Esophagus squamous epithelium (tissue), 5 donors: Measurements from ENCODE around the gene SUOX. TPM values are rescaled to one million over a fixed set of nuclear protein-coding genes. Genes with fewer than 3 reads are reported as not detected.
A peak's percentile ranks its signal among the peaks of the same experiment; 100 is the strongest.
"Not testable (repeated sequence)": the region's sequence is repeated elsewhere in the genome, so short reads cannot be mapped to it uniquely, and the experiment has no call there.

Source experiments
- DNase-seq: peaks from one replicate; lab custom pipeline; 2025; lab: John Stamatoyannopoulos, UW
- H3K27ac ChIP-seq, 4 donors: fragments of 200-600 bp; sonication (generic); one replicate each; pipeline ENCODE4 v1.5.1; 2016 to 2019; ENCODE audit warnings: mild to moderate bottlenecking in 1 of 4
- H3K27me3 ChIP-seq, 4 donors: fragments of 200-600 bp; sonication (generic); 1 replicate in 3 of 4; 2 replicates in 1 of 4; pipeline versions ENCODE4 v1.5.1 to v1.6.0; 2017 to 2021; ENCODE audit warnings: antibody characterized with exemption in 1 of 4
- H3K36me3 ChIP-seq, 3 donors: fragments of 200-600 bp; sonication (generic); one replicate each; pipeline ENCODE4 v1.5.1; 2016 to 2019
- H3K4me1 ChIP-seq, 3 donors: fragments of 200-600 bp; sonication (generic); one replicate each; pipeline ENCODE4 v1.5.1; 2017 to 2019
- H3K4me3 ChIP-seq, 4 donors: fragments of 200-600 bp; sonication (generic); 1 replicate in 3 of 4; 2 replicates in 1 of 4; pipeline ENCODE4 v1.5.1; 2016 to 2019; ENCODE audit warnings: mild to moderate bottlenecking in 2 of 4, moderate library complexity in 1 of 4
- H3K9me3 ChIP-seq, 3 donors: fragments of 200-600 bp; sonication (generic); one replicate each; pipeline ENCODE4 v1.5.1; 2016 to 2019
- POLR2A ChIP-seq, 4 donors: fragments of 450-650 bp; IDR thresholded peaks; one replicate each; pipeline ENCODE4 v1.6.1; 2017; ENCODE audit warnings: antibody characterized with exemption in 4 of 4, mild to moderate bottlenecking in 4 of 4, moderate library complexity in 3 of 4
- WGBS, 2 donors: methylation state at CpG; one replicate each; pipeline ENCODE4 v1.1.5; 2018; 5-methylcytosine and 5-hydroxymethylcytosine counted together
- intact Hi-C: fragments of 100-400 bp; cut with DNase I; formaldehyde crosslinking; loops from one replicate; pipeline ENCODE4 v1.15.0; 2022
- total RNA-seq, 4 donors: library from RNA; depleted of rRNA; stranded (reverse); fragments of >200 nt; gene quantifications; one replicate each; pipeline ENCODE4 v1.1.0, GENCODE V29; 2016
- TF ChIP-seq, protein P1 (sequence below), 6 experiments: fragments of 450-650 bp in 4 of 6; fragments of 200-600 bp in 2 of 6; sonication (generic) in 2 of 6; IDR thresholded peaks; one replicate each; pipeline ENCODE4 v1.5.1; 2016 to 2019; ENCODE audit warnings: antibody characterized with exemption in 6 of 6, mild to moderate bottlenecking in 4 of 6, moderate library complexity in 4 of 6
- donor health status: DM: yes; HTN: yes; CAD: no.

Gene SUOX
- total RNA-seq, 4 donors from 2014 or later, result 16.0 to 30.0 (median 18.5) TPM

- DNase-seq, result no peak
- intact Hi-C loops, result loop anchor here (5.0 kb wide), 1 partner anchor 46 kb away; no protein-coding TSS in a partner anchor
- TF ChIP-seq POLR2A (IDR thresholded peaks at IDR 0.05), result no peak
- TF ChIP-seq, protein P1, sequence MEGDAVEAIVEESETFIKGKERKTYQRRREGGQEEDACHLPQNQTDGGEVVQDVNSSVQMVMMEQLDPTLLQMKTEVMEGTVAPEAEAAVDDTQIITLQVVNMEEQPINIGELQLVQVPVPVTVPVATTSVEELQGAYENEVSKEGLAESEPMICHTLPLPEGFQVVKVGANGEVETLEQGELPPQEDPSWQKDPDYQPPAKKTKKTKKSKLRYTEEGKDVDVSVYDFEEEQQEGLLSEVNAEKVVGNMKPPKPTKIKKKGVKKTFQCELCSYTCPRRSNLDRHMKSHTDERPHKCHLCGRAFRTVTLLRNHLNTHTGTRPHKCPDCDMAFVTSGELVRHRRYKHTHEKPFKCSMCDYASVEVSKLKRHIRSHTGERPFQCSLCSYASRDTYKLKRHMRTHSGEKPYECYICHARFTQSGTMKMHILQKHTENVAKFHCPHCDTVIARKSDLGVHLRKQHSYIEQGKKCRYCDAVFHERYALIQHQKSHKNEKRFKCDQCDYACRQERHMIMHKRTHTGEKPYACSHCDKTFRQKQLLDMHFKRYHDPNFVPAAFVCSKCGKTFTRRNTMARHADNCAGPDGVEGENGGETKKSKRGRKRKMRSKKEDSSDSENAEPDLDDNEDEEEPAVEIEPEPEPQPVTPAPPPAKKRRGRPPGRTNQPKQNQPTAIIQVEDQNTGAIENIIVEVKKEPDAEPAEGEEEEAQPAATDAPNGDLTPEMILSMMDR (IDR thresholded peaks at IDR 0.05), result no peak
- H3K27me3 ChIP-seq, result no peaks in the 10 kb centered on the region
- peaks cover under 1 to 49% (median 5%) of the 10 kb centered on the region in 3 donors for H3K36me3 ChIP-seq
- no peak overlapping the region for H3K27ac ChIP-seq
- peaks cover 4 to 16% (median 13%) of the 10 kb centered on the region in 3 donors for H3K4me1 ChIP-seq
- 46 to 73% methylated on average over 2 of the region's 2 CpGs for WGBS, 2 donors
- H3K4me3 ChIP-seq, result no peak overlapping the region
- H3K9me3 ChIP-seq, result no peaks in the 10 kb centered on the region
Measured at GRCh38 chr12:56038022-56038655, 41.1 kb downstream of the SUOX start.

- no peak overlapping the region for H3K4me3 ChIP-seq
- no peak for DNase-seq
- no peaks in the 10 kb centered on the region for H3K27me3 ChIP-seq
- WGBS, 2 donors, result 100% methylated on average over 1 of the region's 1 CpG
- intact Hi-C loops, result loop anchor here (10.0 kb wide), 1 partner anchor 65 kb away; the partner anchor contains the start of gene PA2G4
- TF ChIP-seq, protein P1 (IDR thresholded peaks at IDR 0.05), result no peak
- TF ChIP-seq POLR2A (IDR thresholded peaks at IDR 0.05), result no peak
- no peaks in the 10 kb centered on the region for H3K9me3 ChIP-seq
- H3K27ac ChIP-seq, result no peak overlapping the region
- H3K4me1 ChIP-seq, result peaks cover 9 to 24% (median 18%) of the 10 kb centered on the region in 3 donors
- peaks cover 0 to 49% (median 18%) of the 10 kb centered on the region in 3 donors for H3K36me3 ChIP-seq
Measured at GRCh38 chr12:56040151-56040550, 43.1 kb downstream of the SUOX start.

- peak overlapping the region; percentile 92 to 99 (median 96) for H3K27ac ChIP-seq
- peak overlapping the region; percentile 81 to 89 (median 82) for H3K4me3 ChIP-seq
- WGBS, 2 donors, result 46 to 61% methylated on average over 14 of the region's 14 CpGs
- TF ChIP-seq POLR2A (IDR thresholded peaks at IDR 0.05), result no peak
- TF ChIP-seq, protein P1 (IDR thresholded peaks at IDR 0.05), result peak in 2 of 6 experiments; percentile 16 to 30
- DNase-seq, result no peak
- H3K4me1 ChIP-seq, result peaks cover 9 to 24% (median 18%) of the 10 kb centered on the region in 3 donors
- H3K36me3 ChIP-seq, result peaks cover 0 to 49% (median 21%) of the 10 kb centered on the region in 3 donors
- intact Hi-C loops, result loop anchor here (10.0 kb wide), 1 partner anchor 64 kb away; the partner anchor contains the start of gene PA2G4
- H3K27me3 ChIP-seq, result no peaks in the 10 kb centered on the region
- H3K9me3 ChIP-seq, result no peaks in the 10 kb centered on the region
Measured at GRCh38 chr12:56040963-56041551, 44.0 kb downstream of the SUOX start.

GRCh38 chr12:56041552-56042429, 44.7 kb downstream of the SUOX start, which contains the start of gene RPS26:
Gene RPS26 (plus strand): TSS chr12:56041918. CDS start chr12:56042167, 249 bp downstream.
- DNase-seq, result peak; percentile 90
- 0% methylated on average over 28 to 45 of the region's 50 CpGs for WGBS, 2 donors
- peak within 1 kb of the TSS; percentile 92 to 99 (median 96) for H3K27ac ChIP-seq
- TF ChIP-seq POLR2A (IDR thresholded peaks at IDR 0.05), result peak in 3 of 4 donors; percentile 14 to 95 (median 84)
- TF ChIP-seq, protein P1 (IDR thresholded peaks at IDR 0.05), result peak in 3 of 6 experiments; percentile 12 to 61 (median 30)
- H3K27me3 ChIP-seq, result no peaks in the 10 kb centered on the region
- H3K4me3 ChIP-seq, result peak within 1 kb of the TSS; percentile 81 to 89 (median 82)
- peaks cover 9 to 26% (median 18%) of the 10 kb centered on the region in 3 donors for H3K4me1 ChIP-seq
- H3K9me3 ChIP-seq, result no peaks in the 10 kb centered on the region
- peaks cover 0 to 44% (median 21%) of the 10 kb centered on the region in 3 donors for H3K36me3 ChIP-seq
- intact Hi-C loops, result loop anchor here (10.0 kb wide), 1 partner anchor 63 kb away; the partner anchor contains the start of gene PA2G4

GRCh38 chr12:56042430-56042813, 45.3 kb downstream of the SUOX start:
- intact Hi-C loops, result loop anchor here (10.0 kb wide), 1 partner anchor 62 kb away; the partner anchor contains the start of gene PA2G4
- not testable (repeated sequence) for DNase-seq, H3K9me3 ChIP-seq, H3K27me3 ChIP-seq
- H3K4me3 ChIP-seq, result peak overlapping the region; percentile 81 to 89 (median 82)
- peak overlapping the region; percentile 92 to 99 (median 96) for H3K27ac ChIP-seq
- H3K36me3 ChIP-seq, result peaks cover 0 to 38% (median 21%) of the 10 kb centered on the region in 3 donors
- peaks cover 9 to 33% (median 21%) of the 10 kb centered on the region in 3 donors for H3K4me1 ChIP-seq
- 0 to 1% methylated on average over 11 to 17 of the region's 20 CpGs for WGBS, 2 donors
